H1 (cell line): ENCODE data around the gene TAOK1. TPM values are rescaled to one million over a fixed set of nuclear protein-coding genes. Genes with fewer than 3 reads are reported as not detected.

Experiments used
- CTCF ChIA-PET: fragments of 300-600 bp; sonication (Branson Sonifier 250); formaldehyde crosslinking; loops from one replicate; lab custom pipeline; 2021; ENCODE audit not compliant: partially characterized antibody; lab: Charles Lee
- POLR2A ChIA-PET: fragments of 300-600 bp; sonication (Branson Sonifier 250); formaldehyde crosslinking; loops from one replicate; lab custom pipeline; 2021; ENCODE audit warnings: inconsistent platforms; ENCODE audit not compliant: partially characterized antibody; lab: Charles Lee
- DNase-seq, 2 experiments: peaks; one replicate each; pipeline versions ENCODE4 v3.0.0 to v3.0.0-alpha.2; 2010 to 2022; ENCODE audit warnings: low spot score in 2 of 2, low read depth in 1 of 2, mixed read lengths in 1 of 2
- FAIRE-seq: peaks from 2 replicates; lab custom pipeline; 2011; peaks lifted over from hg19 to GRCh38; lab: Jason Lieb, UNC
- H2AFZ ChIP-seq: 2 replicates; pipeline ENCODE4 v1.8.1; 2012; ENCODE audit warnings: low read length, inconsistent platforms
- H2AK5ac ChIP-seq: 2 replicates; pipeline ENCODE4 v1.6.1; 2013; ENCODE audit warnings: low read depth, low read length
- H2BK120ac ChIP-seq: replicated peaks from 2 replicates; pipeline ENCODE3; 2013; ENCODE audit warnings: low read depth, low read length, inconsistent platforms
- H2BK12ac ChIP-seq: 2 replicates; pipeline ENCODE4 v1.6.1; 2013; ENCODE audit warnings: low read depth, low read length
- H2BK15ac ChIP-seq: 2 replicates; pipeline ENCODE4 v1.6.1; 2013; ENCODE audit warnings: low read length
- H2BK20ac ChIP-seq: 2 replicates; pipeline ENCODE4 v1.6.1; 2013; ENCODE audit warnings: low read length
- H2BK5ac ChIP-seq: 2 replicates; pipeline ENCODE4 v1.6.1; 2013; ENCODE audit warnings: low read depth, low read length
- H3K14ac ChIP-seq: 2 replicates; pipeline ENCODE4 v1.6.1; 2013; ENCODE audit warnings: inconsistent platforms; ENCODE audit not compliant: insufficient read length
- H3K18ac ChIP-seq: 2 replicates; pipeline ENCODE4 v1.6.1; 2013; ENCODE audit warnings: low read length; ENCODE audit errors: extremely low read depth
- H3K23ac ChIP-seq: 2 replicates; pipeline ENCODE4 v1.6.1; 2013; ENCODE audit warnings: inconsistent platforms; ENCODE audit not compliant: insufficient read length
- H3K23me2 ChIP-seq: 2 replicates; pipeline ENCODE4 v1.6.1; 2013; ENCODE audit warnings: low read depth, low read length
- H3K27ac ChIP-seq: 2 replicates; pipeline ENCODE4 v1.6.1; 2011; ENCODE audit warnings: low read depth, low read length, inconsistent platforms
- H3K27me3 ChIP-seq, 4 experiments: replicated peaks in 1 of 4; 1 replicate in 1 of 4; 2 replicates in 3 of 4; pipeline versions ENCODE4 v1.6.1 to v1.8.1; 2011 to 2013; ENCODE audit warnings: low read length in 3 of 4, mild to moderate bottlenecking in 3 of 4, inconsistent platforms in 2 of 4, mixed read lengths in 2 of 4, moderate library complexity in 1 of 4; ENCODE audit not compliant: control insufficient read depth in 3 of 4, insufficient read depth in 3 of 4; ENCODE audit errors: extremely low read depth in 1 of 4
- H3K36me3 ChIP-seq, 4 experiments: 2 replicates each; pipeline versions ENCODE4 v1.6.1 to v1.8.1; 2011 to 2013; ENCODE audit warnings: mild to moderate bottlenecking in 4 of 4, low read length in 3 of 4, moderate library complexity in 2 of 4, control low read depth in 1 of 4, inconsistent platforms in 1 of 4; ENCODE audit not compliant: insufficient read depth in 4 of 4, control insufficient read depth in 2 of 4
- H3K4ac ChIP-seq: replicated peaks from 2 replicates; pipeline ENCODE3; 2013; ENCODE audit warnings: low read length, low read depth, mixed read lengths, inconsistent platforms; ENCODE audit not compliant: insufficient read length
- H3K4me1 ChIP-seq, 4 experiments: replicated peaks in 1 of 4; 1 replicate in 1 of 4; 2 replicates in 3 of 4; pipeline versions ENCODE4 v1.6.1 to v1.8.1; 2011 to 2013; ENCODE audit warnings: low read length in 3 of 4, inconsistent platforms in 2 of 4, mixed read lengths in 1 of 4; ENCODE audit not compliant: insufficient read depth in 4 of 4, control insufficient read depth in 3 of 4
- H3K4me2 ChIP-seq, 2 experiments: 2 replicates each; pipeline versions ENCODE4 v1.6.1 to v1.8.1; 2011 to 2013; ENCODE audit warnings: low read depth in 2 of 2, low read length in 2 of 2, control low read depth in 1 of 2, inconsistent platforms in 1 of 2, mild to moderate bottlenecking in 1 of 2; ENCODE audit not compliant: insufficient read depth in 1 of 2
- H3K4me3 ChIP-seq, 4 experiments: fragments of 200-600, 300-600 bp in 1 of 4; sonication (generic), shearing (Covaris generic), sonication (Bioruptor Twin) in 1 of 4; 2 replicates each; pipeline versions ENCODE4 v1.5.1 to v1.8.1; 2011 to 2016; ENCODE audit warnings: low read length in 4 of 4, low read depth in 3 of 4, control low read depth in 2 of 4, inconsistent platforms in 2 of 4, mild to moderate bottlenecking in 2 of 4, mixed read lengths in 1 of 4, moderate library complexity in 1 of 4; ENCODE audit not compliant: insufficient read depth in 2 of 4; ENCODE audit errors: extremely low read depth in 1 of 4
- H3K56ac ChIP-seq: replicated peaks from 2 replicates; pipeline ENCODE3; 2013; ENCODE audit warnings: low read depth, mild to moderate bottlenecking, mixed read lengths, low read length, inconsistent platforms; ENCODE audit not compliant: insufficient read length
- H3K79me1 ChIP-seq: 2 replicates; pipeline ENCODE4 v1.6.1; 2013; ENCODE audit warnings: low read depth, low read length, control low read depth
- H3K79me2 ChIP-seq, 2 experiments: 2 replicates each; pipeline versions ENCODE4 v1.6.1 to v1.8.1; 2012 to 2013; ENCODE audit warnings: low read length in 2 of 2, mild to moderate bottlenecking in 2 of 2, inconsistent platforms in 1 of 2; ENCODE audit not compliant: insufficient read depth in 2 of 2, control insufficient read depth in 1 of 2
- H3K9ac ChIP-seq, 4 experiments: replicated peaks in 1 of 4; 1 replicate in 1 of 4; 2 replicates in 3 of 4; pipeline versions ENCODE4 v1.6.1 to v1.8.1; 2011 to 2013; ENCODE audit warnings: low read depth in 3 of 4, low read length in 3 of 4, control low read depth in 2 of 4, mild to moderate bottlenecking in 2 of 4, moderate library complexity in 2 of 4, inconsistent platforms in 1 of 4; ENCODE audit errors: extremely low read depth in 1 of 4
- H3K9me3 ChIP-seq, 2 experiments: 2 replicates each; pipeline versions ENCODE4 v1.6.1 to v1.8.1; 2012 to 2013; ENCODE audit warnings: mild to moderate bottlenecking in 2 of 2, moderate library complexity in 2 of 2, control low read depth in 1 of 2, inconsistent platforms in 1 of 2, low read depth in 1 of 2, low read length in 1 of 2, mixed read lengths in 1 of 2; ENCODE audit not compliant: insufficient read depth in 2 of 2
- H4K20me1 ChIP-seq, 2 experiments: replicated peaks in 1 of 2; 2 replicates each; pipeline versions ENCODE3 to v1.8.1; 2011 to 2013; ENCODE audit warnings: inconsistent platforms in 2 of 2, low read length in 2 of 2, mild to moderate bottlenecking in 1 of 2; ENCODE audit not compliant: insufficient read depth in 2 of 2, control insufficient read depth in 1 of 2
- H4K5ac ChIP-seq: 2 replicates; pipeline ENCODE4 v1.6.1; 2013; ENCODE audit warnings: low read length, low read depth, mixed read lengths, inconsistent platforms; ENCODE audit not compliant: insufficient read length
- H4K8ac ChIP-seq: 2 replicates; pipeline ENCODE4 v1.8.0; 2013; ENCODE audit warnings: mild to moderate bottlenecking, moderate library complexity, low read length, inconsistent platforms; ENCODE audit not compliant: insufficient read depth; ENCODE audit errors: extremely low read depth
- H4K91ac ChIP-seq: replicated peaks from 2 replicates; pipeline ENCODE3; 2013; ENCODE audit warnings: low read length, mixed read lengths, inconsistent platforms; ENCODE audit not compliant: insufficient read length
- CBX5 ChIP-seq: fragments of 300-800, 300-1000 bp; sonication (generic); IDR thresholded peaks from 2 replicates; pipeline ENCODE4 v1.7.1; 2016; ENCODE audit warnings: antibody characterized with exemption, low read length, low read depth
- CBX8 ChIP-seq: fragments of 300-800, 300-1000 bp; sonication (generic); IDR thresholded peaks from 2 replicates; pipeline ENCODE4 v1.7.1; 2016; ENCODE audit warnings: low read depth, low read length, borderline replicate concordance
- EZH2 ChIP-seq: fragments of 200-600 bp; sonication (generic); IDR thresholded peaks from 2 replicates; pipeline ENCODE4 v1.7.1; 2012; ENCODE audit warnings: low read depth, mild to moderate bottlenecking, moderate library complexity, low read length, inconsistent platforms; ENCODE audit not compliant: severe bottlenecking
- HDAC2 ChIP-seq, 2 experiments: fragments of 300-600 bp in 1 of 2; sonication (generic) in 1 of 2; IDR thresholded peaks; 2 replicates each; pipeline ENCODE4 v1.6.1; 2011 to 2012; ENCODE audit warnings: low read depth in 2 of 2, low read length in 2 of 2, mild to moderate bottlenecking in 2 of 2, moderate library complexity in 2 of 2, borderline replicate concordance in 1 of 2, inconsistent platforms in 1 of 2
- KDM1A ChIP-seq: fragments of 200-600, 300-600 bp; sonication (generic); IDR thresholded peaks from 2 replicates; pipeline ENCODE4 v1.7.1; 2016; ENCODE audit warnings: mild to moderate bottlenecking, low read length, borderline replicate concordance
- NANOG ChIP-seq: IDR thresholded peaks from 2 replicates; pipeline ENCODE4 v1.6.1; 2011; ENCODE audit warnings: low read length, low read depth, mild to moderate bottlenecking, inconsistent platforms; ENCODE audit not compliant: insufficient read depth, poor library complexity, severe bottlenecking
- POLR2AphosphoS5 ChIP-seq: IDR thresholded peaks from 2 replicates; pipeline ENCODE4 v1.6.1; 2011; ENCODE audit warnings: low read depth, low read length
- RBBP5 ChIP-seq: IDR thresholded peaks from 2 replicates; pipeline ENCODE4 v1.7.1; 2012; ENCODE audit warnings: low read depth, mild to moderate bottlenecking, inconsistent platforms, low read length, moderate library complexity, borderline replicate concordance
- RXRA ChIP-seq: IDR thresholded peaks from 2 replicates; pipeline ENCODE4 v1.6.1; 2011; ENCODE audit warnings: low read depth, mild to moderate bottlenecking, low read length, moderate library complexity; ENCODE audit not compliant: insufficient read depth
- SRF ChIP-seq: IDR thresholded peaks from 2 replicates; pipeline ENCODE4 v1.6.1; 2011; ENCODE audit warnings: mild to moderate bottlenecking, low read depth, low read length, moderate library complexity
- polyA plus RNA-seq, 7 experiments: library from polyadenylated mRNA; depleted of rRNA in 3 of 7; stranded (reverse) in 5 of 7; unstranded in 2 of 7; fragments of >200 nt in 5 of 7; fragments of 200-250 nt in 2 of 7; gene quantifications; 1 replicate in 5 of 7; 2 replicates in 1 of 7; 4 replicates in 1 of 7; pipeline versions ENCODE4 v1.2.1 to v1.2.3, GENCODE V29; 2011 to 2013; ENCODE audit warnings: missing spikeins in 2 of 7, mixed read lengths in 2 of 7
- total RNA-seq: library from RNA; stranded (reverse); fragmentation: NEBNext Ultra II Directional; extraction: Animal tissue kit (Norgen Biotek cat#: 25700); gene quantifications from 2 replicates; pipeline ENCODE4 v1.2.1, GENCODE V29; 2021
- TF ChIP-seq, protein P1 (sequence below): IDR thresholded peaks from 2 replicates; pipeline ENCODE4 v1.6.1; 2011; ENCODE audit warnings: low read depth, mild to moderate bottlenecking, low read length; ENCODE audit not compliant: insufficient read depth

The TAOK1 gene
- total and polyA plus RNA-seq, 2 of the 8 experiments (the other 6 are each of a cell fraction or from before 2014, with no cell fraction given): 12.2 to 90.6 TPM

GRCh38 chr17:29393436-29393835 is 3.3 kb downstream of the TAOK1 start:
- peaks cover 7 to 8% of the 10 kb centered on the region in 2 experiments for H4K20me1 ChIP-seq
- H2AK5ac ChIP-seq: no peak overlapping the region
- no peak overlapping the region for H2BK15ac ChIP-seq
- POLR2A ChIA-PET: interaction anchor here (0.6 to 1.9 kb wide), 3 partner anchors 15 to 174 kb away, joined by 3 to 4 read pairs (median 3); no protein-coding TSS in a partner anchor
- H4K8ac ChIP-seq: no peak overlapping the region
- H2BK20ac ChIP-seq: no peak overlapping the region
- H3K4me1 ChIP-seq: no peaks in the 10 kb centered on the region
- H3K27me3 ChIP-seq: no peaks in the 10 kb centered on the region
- H3K4me3 ChIP-seq: no peak overlapping the region
- H3K4ac ChIP-seq: no peak overlapping the region
- H3K23ac ChIP-seq: no peak overlapping the region
- H3K18ac ChIP-seq: no peak overlapping the region
- H3K27ac ChIP-seq: no peak overlapping the region
- peaks cover 9% of the 10 kb centered on the region; the same call in 1 of the 2 replicates for H3K23me2 ChIP-seq
- CTCF ChIA-PET: interaction anchor here (0.6 to 2.7 kb wide), 2 partner anchors 20 to 23 kb away, joined by 3 to 12 read pairs; no protein-coding TSS in a partner anchor
- H3K9me3 ChIP-seq: no peaks in the 10 kb centered on the region
- no peak overlapping the region for H4K5ac ChIP-seq
- H3K9ac ChIP-seq: no peak overlapping the region
- no peak overlapping the region for H3K4me2 ChIP-seq
- peaks cover 5% of the 10 kb centered on the region; the same call in 1 of the 2 replicates for H3K79me1 ChIP-seq
- FAIRE-seq (no peak), DNase-seq (no peak)
- no peak overlapping the region for H2BK12ac ChIP-seq
- H2BK5ac ChIP-seq: no peak overlapping the region
- H4K91ac ChIP-seq: no peak overlapping the region
- H3K14ac ChIP-seq: no peak overlapping the region
- no peak overlapping the region for H3K56ac ChIP-seq
- no peak overlapping the region for H2AFZ ChIP-seq
- no peak overlapping the region for H2BK120ac ChIP-seq
- H3K79me2 ChIP-seq: peaks cover 40 to 76% of the 10 kb centered on the region in 2 experiments
- H3K36me3 ChIP-seq: peaks cover 0 to under 1% (median 0%) of the 10 kb centered on the region in 4 experiments; a peak in 1 of 8 replicates
- no peak for TF ChIP-seq POLR2AphosphoS5
- TF ChIP-seq, protein P1, sequence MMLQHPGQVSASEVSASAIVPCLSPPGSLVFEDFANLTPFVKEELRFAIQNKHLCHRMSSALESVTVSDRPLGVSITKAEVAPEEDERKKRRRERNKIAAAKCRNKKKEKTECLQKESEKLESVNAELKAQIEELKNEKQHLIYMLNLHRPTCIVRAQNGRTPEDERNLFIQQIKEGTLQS: no peak
- TF ChIP-seq SRF: no peak
- TF ChIP-seq KDM1A: no peak
- no peak for TF ChIP-seq RBBP5
- TF ChIP-seq CBX8: no peak
- no peak for TF ChIP-seq HDAC2 (IDR thresholded peaks at IDR 0.05; ENCODE audit: borderline replicate concordance in 1 of 2, low read depth in 2 of 2, low read length in 2 of 2)
- TF ChIP-seq RXRA: no peak
- no peak for TF ChIP-seq CBX5
- no peak for TF ChIP-seq EZH2
- TF ChIP-seq NANOG: no peak
